HG03159 (cell line): ENCODE data around the gene GPC6.
"Not testable (repeated sequence)": the region's sequence is repeated elsewhere in the genome, so short reads cannot be mapped to it uniquely, and the experiment has no call there.

Experiments used
- ATAC-seq: cut with Tn5 transposase; IDR thresholded peaks from one replicate; pipeline ENCODE4 v1.9.1; 2021; ENCODE audit warnings: mild to moderate bottlenecking, moderate library complexity; ENCODE audit not compliant: unreplicated experiment

The GPC6 gene

DNA sequence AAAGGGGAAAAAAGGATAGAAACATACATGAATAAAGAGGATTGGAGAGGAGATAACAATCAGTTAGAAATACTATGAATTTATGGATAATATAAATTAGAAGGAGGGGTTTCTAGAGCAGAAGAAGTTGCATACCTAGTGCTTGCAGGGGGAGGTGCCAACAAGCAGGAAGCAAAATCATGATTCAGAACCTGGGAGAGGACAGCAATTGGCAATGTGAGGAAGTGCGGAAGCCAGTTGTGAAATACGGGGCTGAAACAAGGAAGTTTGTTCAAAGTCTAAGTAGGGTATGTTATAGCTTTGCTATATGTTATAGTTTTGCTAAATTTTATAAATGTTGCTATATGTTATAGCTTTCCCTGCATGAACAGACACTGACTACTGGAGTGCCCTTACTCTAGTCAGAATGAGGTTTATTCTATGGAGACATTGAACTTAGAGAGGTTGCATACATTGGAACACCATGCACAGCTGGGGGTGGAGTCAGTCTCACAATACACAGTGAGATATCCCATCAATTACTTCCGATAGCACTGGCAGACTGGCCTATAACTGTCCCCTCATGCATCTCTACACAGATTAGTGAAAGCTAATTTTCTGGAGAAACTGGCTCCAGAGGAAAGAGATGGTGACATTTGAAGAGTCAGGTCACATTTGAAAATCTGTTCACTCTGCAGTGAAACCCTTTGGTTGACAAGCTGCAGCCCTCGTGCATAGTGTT lies 92.1 kb downstream of the GPC6 start:
- no peak for ATAC-seq

- no peak for ATAC-seq
Observed at GRCh38 chr13:93320942-93321341, 94.3 kb downstream of the GPC6 start.

DNA sequence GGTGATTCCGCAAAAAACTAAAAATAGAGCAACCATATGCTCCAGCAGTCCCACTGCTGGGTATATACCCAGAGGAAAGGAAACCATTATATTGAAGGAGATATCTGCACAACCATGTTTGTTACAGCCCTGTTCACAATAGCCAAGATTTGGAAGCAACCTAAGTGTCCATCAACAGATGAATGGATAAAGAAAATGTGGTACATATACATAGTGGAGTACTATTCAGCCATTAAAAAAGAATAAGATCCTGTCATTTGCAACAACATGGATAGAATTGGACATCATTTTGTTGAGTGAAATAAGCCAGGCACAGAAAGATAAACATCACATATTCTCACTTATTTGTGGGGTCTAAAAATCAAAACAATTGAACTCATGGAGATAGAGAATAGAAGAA lies 97.3 kb downstream of the GPC6 start:
- ATAC-seq, result not testable (repeated sequence)

DNA sequence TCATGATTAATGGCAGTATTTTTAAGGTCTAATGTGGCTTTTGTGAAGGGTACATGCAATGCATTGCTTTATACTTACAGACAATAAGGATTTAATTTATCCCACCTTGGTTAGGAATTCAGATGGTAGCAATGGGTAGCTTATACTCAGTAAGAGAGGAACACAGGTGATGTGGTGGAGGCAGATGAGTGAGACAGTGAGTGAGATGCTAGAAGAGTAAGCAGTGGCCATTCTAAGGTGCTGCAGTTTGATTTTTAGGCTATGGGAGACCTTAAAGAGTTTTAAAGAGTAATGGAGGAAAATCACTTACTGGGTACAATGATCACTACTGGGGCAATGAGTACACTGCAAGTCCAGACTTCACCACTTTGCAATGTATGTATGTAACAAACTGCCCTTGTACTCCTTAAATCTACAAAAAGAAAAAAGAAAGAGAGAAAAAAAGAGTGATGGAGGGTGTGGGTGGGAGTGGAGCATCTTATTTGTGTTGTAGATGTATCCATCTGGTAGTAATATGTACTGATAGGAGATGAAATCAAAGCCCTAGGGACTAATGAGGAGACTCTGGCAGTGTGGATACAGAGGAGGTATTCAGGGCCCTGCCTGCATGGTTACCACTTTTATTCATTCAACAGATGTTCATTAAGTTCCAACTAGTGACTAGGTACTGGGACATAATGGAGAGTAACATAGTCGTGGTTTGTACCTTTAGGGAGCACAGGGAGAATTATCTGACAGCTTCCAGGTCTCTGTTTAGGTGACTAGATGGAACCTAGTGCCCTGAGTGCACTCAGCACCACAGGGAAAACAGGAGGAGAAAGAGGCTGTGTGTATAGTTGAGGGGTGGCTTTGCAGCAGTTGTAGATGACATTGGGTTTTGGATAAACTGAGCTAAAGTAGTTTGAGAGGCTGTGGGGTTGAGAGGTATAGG lies 99.0 kb downstream of the GPC6 start:
- no peak for ATAC-seq

DNA sequence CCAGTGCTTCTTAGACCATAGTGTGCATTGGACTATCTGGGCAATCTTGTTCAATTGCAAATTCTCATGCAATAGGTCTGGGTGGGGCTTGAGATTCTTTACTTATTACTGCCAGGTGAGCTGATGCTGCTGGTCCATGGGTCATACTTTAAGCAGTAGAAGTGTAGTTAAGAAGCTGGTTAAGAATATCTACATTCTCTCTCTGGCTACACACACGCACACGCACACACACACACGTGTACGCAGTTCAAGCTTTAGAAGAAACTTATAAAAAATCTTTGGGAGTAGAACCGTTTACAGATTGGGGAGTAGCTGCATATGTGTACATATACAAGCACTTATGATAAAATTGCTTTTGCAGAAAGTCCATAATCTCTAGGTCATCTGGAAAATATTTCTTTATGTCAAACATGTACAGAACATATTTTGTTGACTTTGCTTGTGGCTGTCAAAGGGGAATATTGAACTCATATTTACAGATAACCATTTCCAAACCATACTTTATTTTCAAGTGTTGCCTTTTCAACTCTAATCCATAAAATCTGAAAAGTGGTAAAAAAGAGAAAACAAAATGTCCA lies 99.7 kb downstream of the GPC6 start:
- ATAC-seq, result no peak

- no peak for ATAC-seq
Observed at GRCh38 chr13:93328943-93329342, 102.3 kb downstream of the GPC6 start.

- no peak for ATAC-seq
Observed at GRCh38 chr13:93336728-93337127, 110.1 kb downstream of the GPC6 start.

DNA sequence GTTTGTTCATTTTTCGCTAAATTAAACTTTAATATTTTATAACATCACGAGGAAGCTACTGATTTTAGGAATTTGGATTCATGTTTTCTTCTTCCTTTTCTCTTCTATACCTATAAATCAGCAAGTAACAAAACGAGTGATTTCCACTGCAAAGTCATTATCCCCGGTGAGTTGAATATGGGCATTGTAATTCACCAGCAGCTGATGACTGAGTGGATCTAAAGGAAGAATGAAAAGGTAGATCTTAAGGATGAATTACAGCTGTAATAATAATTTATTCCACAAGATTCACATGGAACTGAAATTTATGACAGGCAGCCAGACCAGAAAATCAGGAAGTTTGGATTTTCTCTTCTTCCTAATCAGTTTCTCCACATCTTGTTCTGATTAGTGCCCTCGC lies 111.4 kb downstream of the GPC6 start:
- ATAC-seq, result no peak

- no peak for ATAC-seq
Observed at GRCh38 chr13:93338906-93339305, 112.3 kb downstream of the GPC6 start.

DNA sequence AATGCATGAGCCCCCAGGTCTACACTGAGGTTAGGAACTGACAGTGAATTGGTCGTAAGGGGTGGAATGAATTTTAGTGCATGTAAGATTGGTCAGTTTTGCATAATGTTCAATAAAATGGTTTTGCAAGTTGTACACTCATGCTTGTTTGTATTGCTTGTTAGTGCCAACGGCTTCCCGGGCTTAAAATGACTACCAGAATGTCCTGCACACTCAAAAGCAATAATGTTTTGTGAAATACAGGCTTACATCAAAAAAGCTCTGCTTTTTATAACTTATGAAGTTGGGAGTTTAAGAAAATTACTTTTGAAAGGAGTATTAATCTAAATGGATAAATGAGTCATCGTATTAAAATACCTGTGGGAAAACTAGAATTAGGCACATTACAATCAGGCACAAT lies 112.9 kb downstream of the GPC6 start:
- ATAC-seq, result no peak

GRCh38 chr13:93341517-93341916 lies 114.9 kb downstream of the GPC6 start:
- no peak for ATAC-seq

GRCh38 chr13:93343097-93343496 lies 116.5 kb downstream of the GPC6 start:
- no peak for ATAC-seq

DNA sequence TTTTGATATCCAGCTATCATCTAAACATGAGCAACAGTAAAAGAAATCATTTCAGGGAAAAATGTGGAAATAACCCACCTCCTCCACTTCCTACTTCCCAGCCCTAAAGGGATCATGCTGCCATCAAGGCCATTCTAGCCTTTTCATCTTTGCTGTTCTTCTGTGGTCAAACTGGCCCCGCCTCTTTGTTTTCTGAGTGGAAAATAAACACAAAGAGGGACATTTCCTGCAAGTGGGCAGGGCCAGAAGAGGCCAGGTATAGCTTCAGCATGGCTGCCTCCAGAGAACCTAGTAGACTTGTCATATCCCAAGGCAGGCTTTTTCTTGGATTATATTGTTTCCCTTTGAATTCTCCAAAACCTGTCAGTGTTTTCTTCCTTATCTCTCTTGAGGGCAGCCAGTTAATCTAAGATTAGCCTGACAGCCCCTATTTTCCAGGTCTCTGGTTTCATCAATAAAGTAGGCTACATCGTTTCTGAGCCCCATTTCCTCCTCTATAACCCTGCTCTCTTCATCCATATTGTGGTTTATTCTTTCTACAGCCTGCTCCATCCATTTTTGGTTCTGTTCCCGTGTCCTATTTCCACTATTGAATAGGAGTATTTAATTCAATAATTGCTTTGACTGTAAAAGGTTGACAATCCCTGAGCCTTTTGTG lies 117.6 kb downstream of the GPC6 start:
- ATAC-seq, result no peak

- no peak for ATAC-seq
Observed at GRCh38 chr13:93345024-93345423, 118.4 kb downstream of the GPC6 start.

GRCh38 chr13:93345770-93346169 lies 119.2 kb downstream of the GPC6 start:
- ATAC-seq, result no peak

GRCh38 chr13:93352616-93353015 lies 126.0 kb downstream of the GPC6 start:
- ATAC-seq, result no peak

DNA sequence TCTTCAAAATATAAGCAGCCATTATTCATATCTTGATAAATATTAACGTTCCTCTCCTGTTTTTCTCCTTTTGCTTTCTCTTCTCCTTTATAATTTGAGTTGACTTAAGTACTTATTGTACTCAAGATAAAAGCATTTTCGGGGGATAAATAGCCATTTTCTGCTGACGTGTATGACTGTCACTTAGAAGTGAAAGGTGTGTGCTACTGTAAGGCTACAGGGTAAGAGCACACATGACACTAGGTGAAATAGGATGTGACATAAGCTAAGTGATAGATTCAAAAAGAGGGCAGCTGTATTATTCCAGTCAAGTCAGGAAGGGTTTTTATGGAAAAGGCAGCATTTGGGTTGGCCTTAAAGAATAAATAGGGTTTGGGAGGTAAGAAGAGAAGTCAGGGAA lies 128.5 kb downstream of the GPC6 start:
- no peak for ATAC-seq

GRCh38 chr13:93356469-93356868 lies 129.9 kb downstream of the GPC6 start:
- ATAC-seq, result no peak

DNA sequence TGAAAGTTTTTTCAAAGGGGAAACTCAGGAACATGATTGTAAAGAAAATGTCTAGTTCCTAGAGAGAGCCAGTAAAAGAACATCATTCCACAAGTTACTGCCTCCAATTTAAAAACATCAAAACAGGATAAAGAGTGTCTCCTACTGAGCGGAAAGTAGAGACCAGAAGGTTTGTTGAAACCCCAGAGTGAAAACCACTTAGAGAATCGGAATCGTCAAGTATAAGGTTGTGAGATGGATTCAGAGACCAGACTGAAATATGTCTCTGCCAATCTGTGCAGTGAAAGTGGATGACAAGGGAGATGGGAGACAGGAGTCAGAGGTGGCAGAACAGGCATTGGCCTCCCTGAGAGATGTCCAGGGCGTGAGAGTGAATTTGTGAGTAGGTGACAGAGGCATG lies 133.4 kb downstream of the GPC6 start:
- ATAC-seq, result no peak

- ATAC-seq, result no peak
Observed at GRCh38 chr13:93361703-93362102, 135.1 kb downstream of the GPC6 start.

DNA sequence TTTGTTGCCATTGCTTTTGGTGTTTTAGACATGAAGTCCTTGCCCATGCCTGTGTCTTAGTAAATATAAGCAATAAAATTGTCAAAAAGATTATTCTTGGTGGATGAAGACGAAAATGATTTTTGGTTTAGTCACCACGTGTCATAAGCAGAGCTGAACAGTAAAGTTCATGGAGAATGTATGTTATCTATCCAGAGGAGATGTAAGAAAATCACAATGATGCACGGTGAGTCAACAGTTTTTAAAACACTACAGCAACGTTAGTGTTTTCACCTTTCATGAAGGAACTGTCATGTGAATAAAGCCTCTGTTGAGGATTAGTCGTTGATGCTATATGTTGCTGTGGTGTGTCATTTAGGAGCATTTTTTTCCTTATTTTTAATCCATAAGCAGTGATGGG lies 137.6 kb downstream of the GPC6 start:
- ATAC-seq, result no peak
